OCI-LY7 (cell line): ENCODE results near the gene AZU1. TPM values are rescaled to one million over a fixed set of nuclear protein-coding genes. Genes with fewer than 3 reads are reported as not detected.

Source experiments
- BruUV-seq: library from RNA; stranded (reverse); fragments of 400-500 nt; replicated peaks from 2 replicates; lab custom pipeline; 2021; lab: Mats Ljungman, UMichigan
- CTCF ChIA-PET: fragments of 300-600 bp; sonication (Branson Sonifier 250); formaldehyde crosslinking; loops from one replicate; lab custom pipeline; 2022; ENCODE audit warnings: antibody characterized with exemption; ENCODE audit not compliant: unreplicated experiment; lab: Charles Lee
- POLR2A ChIA-PET: fragments of 300-600 bp; sonication (Branson Sonifier 250); formaldehyde crosslinking; loops from one replicate; lab custom pipeline; 2022; ENCODE audit warnings: antibody characterized with exemption; lab: Charles Lee
- DNase-seq: peaks from one replicate; pipeline ENCODE4 v3.0.0-alpha.2; 2015; ENCODE audit warnings: low spot score
- H2AFZ ChIP-seq: fragments of 200-600 bp; sonication (generic), shearing (Covaris generic); 2 replicates; pipeline ENCODE4 v1.6.1; 2014; ENCODE audit warnings: mild to moderate bottlenecking, antibody characterized with exemption, low read length, moderate library complexity
- H3K27ac ChIP-seq: fragments of 200-600 bp; sonication (generic); 2 replicates; pipeline ENCODE4 v1.5.1; 2014; ENCODE audit warnings: mixed run types, low read depth, mild to moderate bottlenecking, moderate library complexity, low read length, inconsistent platforms; ENCODE audit not compliant: poor library complexity, severe bottlenecking
- H3K36me3 ChIP-seq: fragments of 200-600 bp; sonication (generic); 2 replicates; pipeline ENCODE4 v1.6.1; 2014; ENCODE audit warnings: mild to moderate bottlenecking, antibody characterized with exemption, low read length, moderate library complexity, mixed read lengths; ENCODE audit not compliant: insufficient read depth
- H3K4me1 ChIP-seq: fragments of 200-600 bp; sonication (generic); 2 replicates; pipeline ENCODE4 v1.5.1; 2014; ENCODE audit warnings: mild to moderate bottlenecking, low read length; ENCODE audit not compliant: insufficient read depth, poor library complexity, severe bottlenecking
- H3K4me2 ChIP-seq: fragments of 200-600 bp; sonication (generic); 2 replicates; pipeline ENCODE4 v1.6.1; 2014; ENCODE audit warnings: mild to moderate bottlenecking, low read length
- H3K4me3 ChIP-seq: fragments of 200-600 bp; sonication (generic); 2 replicates; pipeline ENCODE4 v1.5.1; 2014; ENCODE audit warnings: mild to moderate bottlenecking, low read depth, low read length; ENCODE audit not compliant: poor library complexity, severe bottlenecking
- H3K79me2 ChIP-seq: fragments of 200-600 bp; sonication (generic); 2 replicates; pipeline ENCODE4 v1.6.1; 2016; ENCODE audit warnings: low read depth, mild to moderate bottlenecking, low read length, moderate library complexity, mixed read lengths; ENCODE audit not compliant: insufficient read depth
- H3K9me2 ChIP-seq: fragments of 200-600 bp; sonication (generic); 2 replicates; pipeline ENCODE4 v1.6.1; 2016; ENCODE audit warnings: mild to moderate bottlenecking, low read length, mixed read lengths; ENCODE audit not compliant: insufficient read depth
- H3K9me3 ChIP-seq: fragments of 200-600 bp; sonication (generic); 2 replicates; pipeline ENCODE4 v1.6.1; 2014; ENCODE audit warnings: mild to moderate bottlenecking, mixed run types, low read length, mixed read lengths
- H4K20me1 ChIP-seq: fragments of 200-600 bp; sonication (generic); 2 replicates; pipeline ENCODE4 v1.6.1; 2014; ENCODE audit warnings: mild to moderate bottlenecking, antibody characterized with exemption, low read length, moderate library complexity, mixed read lengths; ENCODE audit not compliant: insufficient read depth
- CTCF ChIP-seq: fragments of 200-600 bp; sonication (generic); conservative IDR thresholded peaks from 2 replicates; pipeline ENCODE4 v1.5.1; 2014; ENCODE audit warnings: mild to moderate bottlenecking, antibody characterized with exemption, low read length, moderate library complexity, mixed read lengths
- EZH2phosphoT487 ChIP-seq: fragments of 200-600 bp; sonication (generic); IDR thresholded peaks from 2 replicates; pipeline ENCODE4 v1.6.1; 2018; ENCODE audit warnings: low read depth, borderline replicate concordance, mild to moderate bottlenecking, mixed run types, antibody characterized with exemption, low read length, moderate library complexity, mixed read lengths
- intact Hi-C: fragments of 100-400 bp; cut with micrococcal nuclease; formaldehyde crosslinking; loops from one replicate; pipeline ENCODE4 v1.10.0; 2022; ENCODE audit not compliant: unreplicated experiment
- total RNA-seq, 2 experiments: library from RNA; depleted of rRNA in 1 of 2; stranded (reverse); fragments of >200 nt in 1 of 2; shearing (Covaris generic) in 1 of 2; gene quantifications; 2 replicates each; pipeline ENCODE4 v1.2.3, GENCODE V29; 2014 to 2022

The AZU1 gene
- total RNA-seq, 2 experiments from 2014 or later = not detected

GRCh38 chr19:843180-843835, 15.7 kb downstream of the AZU1 start:
- intact Hi-C loops = no loop called here
- no peak overlapping the region for H2AFZ ChIP-seq

GRCh38 chr19:843836-844545, 16.4 kb downstream of the AZU1 start:
- Histone ChIP-seq H3K4me3 (no peak overlapping the region), H2AFZ (no peak overlapping the region), H3K4me1 (peaks cover 13% of the 10 kb centered on the region), H3K79me2 (no peaks in the 10 kb centered on the region), H3K36me3 (no peaks in the 10 kb centered on the region), H3K9me3 (no peaks in the 10 kb centered on the region), H3K9me2 (no peaks in the 10 kb centered on the region), H3K27ac (no peak overlapping the region), H3K4me2 (no peak overlapping the region), H4K20me1 (no peaks in the 10 kb centered on the region)
- no peak for TF ChIP-seq EZH2phosphoT487
- no peak for TF ChIP-seq CTCF
- no peak for DNase-seq
- ChIA-PET POLR2A (no interaction called here), CTCF (no interaction called here)
- BruUV-seq = no TSS peak
- intact Hi-C loops = no loop called here

More at GRCh38 chr19:843180-843835, 15.7 kb downstream of the AZU1 start:
- no peak for DNase-seq
- no peaks in the 10 kb centered on the region for H4K20me1 ChIP-seq
- CTCF ChIA-PET = no interaction called here
- TF ChIP-seq EZH2phosphoT487 = no peak
- POLR2A ChIA-PET = no interaction called here
- no peaks in the 10 kb centered on the region for H3K36me3 ChIP-seq
- H3K4me3 ChIP-seq = no peak overlapping the region
- H3K4me1 ChIP-seq = peaks cover 13% of the 10 kb centered on the region
- H3K27ac ChIP-seq = no peak overlapping the region
- H3K9me3 ChIP-seq = no peaks in the 10 kb centered on the region
- no peaks in the 10 kb centered on the region for H3K79me2 ChIP-seq
- no TSS peak for BruUV-seq
- no peaks in the 10 kb centered on the region for H3K9me2 ChIP-seq
- no peak overlapping the region for H3K4me2 ChIP-seq

GRCh38 chr19:844546-844971, 16.9 kb downstream of the AZU1 start:
- Histone ChIP-seq H3K4me2 (no peak overlapping the region), H3K9me2 (no peaks in the 10 kb centered on the region), H4K20me1 (no peaks in the 10 kb centered on the region), H3K4me1 (peaks cover 13% of the 10 kb centered on the region), H3K4me3 (no peak overlapping the region), H3K9me3 (no peaks in the 10 kb centered on the region), H2AFZ (no peak overlapping the region), H3K27ac (no peak overlapping the region), H3K79me2 (no peaks in the 10 kb centered on the region), H3K36me3 (no peaks in the 10 kb centered on the region)
- ChIA-PET POLR2A (no interaction called here), CTCF (no interaction called here)
- BruUV-seq = no TSS peak
- DNase-seq = no peak
- intact Hi-C loops = no loop called here
- TF ChIP-seq EZH2phosphoT487 (no peak), CTCF (no peak)
